COR-L47 (cell line): Measurements from ENCODE around the gene SBSN.

ENCODE experiments used
- DNase-seq: peaks from one replicate; lab custom pipeline; 2025; lab: John Stamatoyannopoulos, UW

SBSN gene, protein sequence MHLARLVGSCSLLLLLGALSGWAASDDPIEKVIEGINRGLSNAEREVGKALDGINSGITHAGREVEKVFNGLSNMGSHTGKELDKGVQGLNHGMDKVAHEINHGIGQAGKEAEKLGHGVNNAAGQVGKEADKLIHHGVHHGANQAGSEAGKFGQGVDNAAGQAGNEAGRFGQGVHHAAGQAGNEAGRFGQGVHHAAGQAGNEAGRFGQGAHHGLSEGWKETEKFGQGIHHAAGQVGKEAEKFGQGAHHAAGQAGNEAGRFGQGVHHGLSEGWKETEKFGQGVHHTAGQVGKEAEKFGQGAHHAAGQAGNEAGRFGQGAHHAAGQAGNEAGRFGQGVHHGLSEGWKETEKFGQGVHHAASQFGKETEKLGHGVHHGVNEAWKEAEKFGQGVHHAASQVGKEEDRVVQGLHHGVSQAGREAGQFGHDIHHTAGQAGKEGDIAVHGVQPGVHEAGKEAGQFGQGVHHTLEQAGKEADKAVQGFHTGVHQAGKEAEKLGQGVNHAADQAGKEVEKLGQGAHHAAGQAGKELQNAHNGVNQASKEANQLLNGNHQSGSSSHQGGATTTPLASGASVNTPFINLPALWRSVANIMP

DNA sequence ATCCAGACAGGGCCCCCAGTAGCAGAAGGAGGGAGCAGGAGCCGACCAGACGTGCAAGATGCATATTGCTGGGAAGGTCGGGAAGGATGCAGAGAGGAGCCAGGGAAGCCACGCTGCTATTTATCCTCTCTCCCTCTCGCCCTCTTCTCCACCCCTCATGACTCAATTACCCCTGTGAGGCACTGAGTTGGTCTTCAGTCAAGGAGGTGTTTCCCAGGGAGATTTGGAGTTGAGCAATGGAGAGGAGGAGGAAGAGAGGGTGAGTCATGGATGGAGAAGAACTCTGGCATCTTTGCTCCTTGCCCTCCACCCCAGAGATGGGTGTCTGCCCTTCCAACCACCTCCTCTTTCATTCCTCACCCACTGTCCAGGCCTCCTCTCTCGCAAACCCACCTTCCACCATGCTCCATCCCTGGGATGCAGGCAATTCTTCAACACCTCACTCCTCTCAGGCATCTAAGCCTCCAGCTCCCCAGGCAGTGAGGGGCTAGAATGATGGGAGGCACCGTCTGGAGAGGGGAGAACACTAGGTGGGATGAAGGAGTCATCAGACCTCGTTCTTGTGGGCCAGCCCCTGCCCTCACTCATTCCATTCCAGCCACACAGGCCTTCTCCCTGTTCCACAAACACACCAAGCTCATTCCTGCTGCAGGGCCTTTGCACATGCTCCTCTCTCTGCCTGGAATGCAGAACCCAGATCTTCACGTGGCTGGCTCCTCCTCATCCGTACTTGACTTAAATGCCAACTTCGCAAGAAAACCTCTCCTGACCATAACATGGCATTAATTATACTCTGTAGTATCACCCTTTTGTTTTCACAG is at the start of gene SBSN:
TSS of gene SBSN (minus strand) at position 94 of the 821 bp plus-strand sequence. CDS start at position 64, 30 bp downstream.
- DNase-seq, result no peak

DNA sequence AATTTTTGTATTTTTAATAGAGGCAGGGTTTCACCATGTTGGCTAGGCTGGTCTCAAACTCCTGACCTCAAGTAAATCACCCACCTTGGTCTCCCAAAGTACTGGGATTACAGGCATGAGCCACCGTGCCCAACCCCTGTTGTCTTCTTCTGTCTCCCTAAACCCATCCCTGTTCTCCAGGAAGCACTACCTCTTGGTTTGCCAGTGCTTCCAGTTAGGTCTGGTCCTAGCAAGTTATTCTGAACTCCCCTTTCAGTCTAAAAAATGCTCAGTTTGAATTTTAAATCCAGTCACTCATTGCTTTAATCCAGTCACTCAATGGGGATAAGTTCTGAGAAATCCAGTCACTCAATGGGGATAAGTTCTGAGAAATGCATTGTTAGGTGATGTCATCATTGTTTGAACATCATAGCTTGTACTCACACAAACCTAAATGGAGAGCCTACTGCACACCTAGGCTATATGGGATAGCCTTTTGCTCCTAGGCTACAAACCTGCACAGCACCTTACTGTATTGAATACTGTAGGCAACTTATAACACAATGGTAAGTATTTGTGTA is 43.4 kb upstream of the SBSN start:
- DNase-seq, result no peak

DNA sequence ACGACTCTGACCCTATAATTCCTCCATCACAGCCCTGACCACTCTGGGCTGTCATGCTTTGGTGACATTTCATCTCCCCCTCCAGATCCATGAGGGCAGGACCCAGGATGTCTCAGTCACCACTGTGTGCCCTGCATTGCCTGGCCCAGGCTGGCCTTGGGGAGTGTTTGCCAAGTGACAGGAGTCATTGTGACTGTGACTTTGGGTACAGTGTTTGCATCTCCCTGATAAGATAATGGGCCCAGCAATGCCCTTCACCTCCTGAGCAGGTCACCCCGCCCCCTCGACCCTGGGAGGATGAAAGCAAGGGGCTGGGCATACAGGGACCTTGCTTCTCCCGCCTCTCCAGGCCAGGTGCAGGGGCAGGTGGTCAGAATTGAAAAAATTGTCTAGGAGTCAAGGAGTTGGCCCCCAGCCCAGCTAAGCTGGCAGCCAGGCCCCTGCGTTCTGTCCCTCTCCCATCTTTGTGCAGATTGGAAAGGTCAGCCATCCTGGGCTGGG is 41.2 kb upstream of the SBSN start:
- no peak for DNase-seq

DNA sequence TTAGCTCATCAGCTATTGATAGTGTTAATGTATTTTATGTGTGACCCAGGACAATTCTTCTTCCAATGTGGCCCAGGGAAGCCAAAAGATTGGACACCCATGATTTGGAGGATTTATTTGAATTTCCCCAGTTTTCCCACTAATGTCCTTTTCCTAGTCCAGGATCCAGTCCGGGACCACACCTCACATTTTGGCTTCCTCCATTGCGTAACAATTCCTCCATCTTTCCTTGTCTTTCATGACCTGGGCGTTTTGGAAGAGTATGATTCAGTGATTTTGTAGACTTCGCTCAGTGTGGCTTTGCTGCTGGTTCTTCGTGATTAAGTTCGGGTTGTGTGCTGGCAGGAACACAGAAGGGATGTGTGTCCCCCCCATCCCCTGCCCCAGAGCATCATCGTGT is 38.6 kb upstream of the SBSN start:
- DNase-seq, result no peak

DNA sequence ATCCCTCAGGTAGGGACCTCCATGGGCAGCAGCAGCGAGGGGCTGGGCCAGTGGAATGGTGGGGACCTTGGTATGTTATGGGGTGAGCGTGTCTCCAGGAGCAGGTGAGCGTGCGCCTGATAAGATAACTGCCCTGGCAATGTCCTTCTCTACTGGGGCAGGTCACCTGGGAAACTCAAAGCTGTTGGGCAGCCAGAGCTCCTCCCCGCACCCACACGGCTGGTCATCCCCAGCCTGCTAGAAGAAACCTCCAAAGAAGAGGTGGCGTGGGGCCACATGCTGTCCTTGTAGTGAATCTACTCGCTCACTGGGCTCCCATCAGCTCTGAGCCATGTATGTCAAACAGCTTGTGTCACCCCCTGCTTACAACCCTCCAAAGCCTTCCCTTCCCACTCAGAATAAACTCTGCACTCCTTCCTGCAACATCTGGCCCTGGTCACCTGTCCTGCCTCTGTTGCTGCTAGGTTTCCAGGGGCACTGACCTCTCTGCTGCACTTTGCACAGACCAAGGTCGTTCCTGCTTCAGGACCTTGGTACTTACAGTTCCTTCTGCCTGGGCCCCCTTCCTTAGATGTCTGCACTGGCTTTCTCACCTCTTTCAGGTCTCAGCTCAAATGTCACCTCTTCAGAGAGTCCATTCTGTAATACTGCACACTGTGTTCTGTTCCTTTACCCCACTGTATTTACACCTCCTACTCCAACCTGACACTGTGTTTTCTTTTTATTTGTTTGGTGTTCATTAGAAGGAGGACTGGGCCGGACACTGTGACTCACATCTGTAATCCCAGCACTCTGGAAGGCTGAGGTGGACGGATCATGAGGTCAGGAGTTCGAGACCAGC is 37.1 kb upstream of the SBSN start:
- DNase-seq, result no peak

DNA sequence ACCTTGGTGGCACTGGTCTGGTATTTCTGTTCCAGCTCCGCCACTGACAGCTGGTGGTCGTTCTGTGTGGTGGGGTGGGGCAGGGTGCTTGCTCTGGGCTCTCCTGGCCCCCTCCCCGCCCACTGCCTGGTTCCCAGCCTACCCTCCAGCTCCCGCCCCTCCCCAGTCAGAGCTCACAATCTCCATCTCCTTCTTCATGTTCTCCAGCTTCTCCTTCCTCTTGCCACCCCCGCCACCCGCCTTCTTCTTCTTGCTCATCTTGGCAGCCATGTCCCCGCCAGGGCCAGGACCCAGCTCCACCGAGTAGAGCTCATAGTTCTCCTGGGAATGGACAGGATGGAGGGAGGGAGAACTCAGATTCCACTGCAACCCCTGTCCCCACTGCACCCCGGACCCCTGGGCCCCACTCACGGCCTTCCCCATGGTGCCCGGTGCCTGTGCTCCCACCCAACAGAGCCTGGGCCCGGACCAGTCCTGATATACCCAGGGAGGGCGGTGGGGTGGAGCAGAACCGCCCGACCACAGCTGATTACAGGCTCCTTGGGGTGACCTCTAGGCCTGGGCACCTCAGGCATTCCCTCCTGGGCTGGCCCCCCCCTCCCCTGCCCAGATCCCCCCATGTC is 35.2 kb upstream of the SBSN start, which contains the start of gene ATP4A:
TSS of gene ATP4A (minus strand) at position 452 of the 623 bp plus-strand sequence. CDS start at position 423, 29 bp downstream.
- no peak for DNase-seq

DNA sequence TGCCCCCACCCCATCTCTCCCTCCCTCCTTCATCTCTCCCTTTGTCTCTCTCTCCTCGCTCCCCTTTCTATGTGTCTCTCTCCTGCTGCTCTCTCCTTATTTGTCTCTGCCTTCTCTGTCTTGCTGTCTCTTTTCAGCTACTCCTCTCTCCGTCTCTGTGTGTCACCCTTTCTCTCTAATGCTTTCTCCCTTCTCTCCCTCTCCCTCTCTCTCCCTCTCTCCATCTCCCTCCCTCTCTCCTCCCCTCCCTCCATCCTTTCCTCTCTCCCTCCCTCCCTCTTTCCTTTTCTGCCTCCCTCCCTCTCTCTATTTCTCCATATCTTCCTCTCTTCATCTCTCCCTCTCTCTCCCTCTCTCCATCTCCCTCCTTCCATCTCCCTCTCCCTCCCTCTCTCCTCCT is 34.7 kb upstream of the SBSN start:
- no peak for DNase-seq

DNA sequence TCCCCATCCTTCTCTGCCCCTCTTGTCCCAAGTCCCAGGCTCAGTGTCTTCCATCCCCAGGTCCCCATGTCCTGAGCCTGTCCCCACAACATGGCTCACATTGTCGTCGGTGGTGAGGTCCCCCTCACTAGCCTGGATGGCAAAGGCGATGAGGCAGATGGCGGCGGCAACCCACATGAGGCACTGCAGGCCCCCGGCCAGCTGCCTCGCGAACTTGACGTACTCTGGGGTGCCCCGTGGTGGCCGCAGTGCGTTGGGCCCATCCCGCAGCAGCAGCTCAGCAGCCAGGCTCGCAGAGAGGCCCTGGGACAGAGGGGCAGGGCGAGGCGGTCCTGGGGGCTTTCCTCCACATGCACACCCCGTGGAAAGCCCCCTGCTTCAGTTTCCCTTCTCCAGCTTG is 34.2 kb upstream of the SBSN start:
- DNase-seq, result no peak

DNA sequence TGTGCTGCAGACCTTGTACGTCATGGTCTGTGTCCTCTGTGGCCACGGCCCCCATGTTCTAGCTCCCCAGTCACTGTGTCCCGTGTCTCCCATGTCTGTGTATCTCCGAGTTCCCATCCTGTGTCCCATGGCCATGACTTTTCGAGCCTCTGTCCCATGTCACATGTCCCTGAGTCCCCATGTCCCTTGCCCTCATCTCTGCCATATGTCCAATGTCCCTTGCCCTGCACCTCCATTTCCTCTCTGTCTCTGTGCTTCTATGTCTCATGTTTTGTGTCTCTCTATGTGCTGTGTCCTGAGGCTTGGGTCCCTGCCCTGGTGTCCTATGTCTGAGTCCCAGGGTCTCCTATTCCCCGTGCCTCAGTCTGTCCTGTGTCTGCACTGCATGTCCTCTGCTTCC is 33.3 kb upstream of the SBSN start:
- DNase-seq, result no peak

DNA sequence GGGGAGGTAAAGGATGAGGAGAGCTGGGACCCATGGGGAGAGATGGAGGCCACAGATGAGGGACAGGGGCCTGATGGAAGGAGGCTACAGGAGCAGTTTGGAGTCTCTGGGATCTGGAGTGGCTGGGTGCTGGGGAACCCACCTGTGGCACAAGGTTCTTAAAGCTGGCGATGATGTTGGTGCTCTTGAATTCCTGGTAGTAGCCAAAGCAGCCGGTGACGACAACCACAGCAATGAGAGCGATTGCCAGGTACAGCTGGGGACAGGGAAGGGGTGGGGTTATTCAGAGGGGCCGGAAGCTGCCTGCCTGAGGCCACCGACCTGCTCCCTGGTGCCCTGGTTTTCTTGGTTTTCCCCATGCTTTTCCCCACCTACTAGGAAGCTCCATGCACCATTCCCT is 32.6 kb upstream of the SBSN start:
- DNase-seq, result no peak

DNA sequence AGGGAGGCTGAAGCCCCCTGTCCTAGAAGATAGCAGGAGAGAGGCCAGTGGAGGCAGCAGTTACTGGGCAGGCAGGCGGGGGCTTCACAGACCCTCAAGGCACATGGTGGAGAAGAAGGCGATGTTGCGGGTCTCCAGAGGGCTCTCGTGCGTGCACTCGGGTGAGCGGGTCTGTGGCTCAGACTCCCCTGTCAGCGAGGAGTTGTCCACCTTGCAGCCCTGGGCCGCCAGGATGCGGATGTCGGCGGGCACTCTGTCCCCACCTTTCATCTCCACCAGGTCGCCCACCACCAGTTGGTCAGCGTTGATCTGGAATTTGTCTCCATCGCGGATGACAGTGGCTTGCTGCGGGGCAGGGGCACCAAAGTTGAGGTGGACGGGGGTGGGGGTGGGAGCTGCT is 32.2 kb upstream of the SBSN start:
- no peak for DNase-seq

DNA sequence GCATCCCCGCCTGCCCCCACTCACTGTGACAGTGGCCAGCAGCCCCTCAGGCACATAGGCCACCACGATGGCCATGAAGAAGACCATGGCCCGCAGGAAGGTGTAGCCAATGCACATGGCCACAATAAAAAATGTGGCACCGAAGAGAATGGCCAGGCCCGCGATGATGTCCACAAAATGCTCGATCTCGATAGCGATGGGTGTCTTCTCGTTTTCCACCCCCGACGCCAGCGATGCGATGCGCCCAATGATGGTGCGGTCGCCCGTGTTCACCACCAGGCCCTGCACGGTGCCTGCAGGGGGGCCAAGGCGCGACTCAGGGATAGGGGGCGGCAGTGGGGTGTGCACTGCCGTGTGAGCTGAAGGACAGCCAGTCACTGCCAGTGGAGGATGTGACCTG is 31.7 kb upstream of the SBSN start:
- DNase-seq, result no peak

DNA sequence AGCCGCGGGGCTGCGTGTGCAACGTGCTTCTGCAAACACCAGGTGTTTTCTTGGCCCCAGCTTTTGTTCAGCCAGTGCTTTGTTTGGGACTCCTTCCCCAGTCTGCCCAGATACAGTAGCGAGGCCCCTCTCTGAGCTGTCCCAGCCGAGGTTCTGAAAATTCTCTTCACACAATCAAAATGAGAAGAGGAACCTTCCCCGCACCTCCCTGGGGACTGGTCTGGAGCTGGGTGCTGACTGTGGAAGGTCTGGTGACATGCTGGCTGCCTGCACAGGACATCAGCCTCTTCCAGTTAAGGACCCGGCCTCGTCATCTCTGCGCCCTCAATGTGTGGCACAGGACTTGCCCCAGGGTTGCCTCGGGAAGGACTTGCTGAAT is 31.2 kb upstream of the SBSN start:
- no peak for DNase-seq

DNA sequence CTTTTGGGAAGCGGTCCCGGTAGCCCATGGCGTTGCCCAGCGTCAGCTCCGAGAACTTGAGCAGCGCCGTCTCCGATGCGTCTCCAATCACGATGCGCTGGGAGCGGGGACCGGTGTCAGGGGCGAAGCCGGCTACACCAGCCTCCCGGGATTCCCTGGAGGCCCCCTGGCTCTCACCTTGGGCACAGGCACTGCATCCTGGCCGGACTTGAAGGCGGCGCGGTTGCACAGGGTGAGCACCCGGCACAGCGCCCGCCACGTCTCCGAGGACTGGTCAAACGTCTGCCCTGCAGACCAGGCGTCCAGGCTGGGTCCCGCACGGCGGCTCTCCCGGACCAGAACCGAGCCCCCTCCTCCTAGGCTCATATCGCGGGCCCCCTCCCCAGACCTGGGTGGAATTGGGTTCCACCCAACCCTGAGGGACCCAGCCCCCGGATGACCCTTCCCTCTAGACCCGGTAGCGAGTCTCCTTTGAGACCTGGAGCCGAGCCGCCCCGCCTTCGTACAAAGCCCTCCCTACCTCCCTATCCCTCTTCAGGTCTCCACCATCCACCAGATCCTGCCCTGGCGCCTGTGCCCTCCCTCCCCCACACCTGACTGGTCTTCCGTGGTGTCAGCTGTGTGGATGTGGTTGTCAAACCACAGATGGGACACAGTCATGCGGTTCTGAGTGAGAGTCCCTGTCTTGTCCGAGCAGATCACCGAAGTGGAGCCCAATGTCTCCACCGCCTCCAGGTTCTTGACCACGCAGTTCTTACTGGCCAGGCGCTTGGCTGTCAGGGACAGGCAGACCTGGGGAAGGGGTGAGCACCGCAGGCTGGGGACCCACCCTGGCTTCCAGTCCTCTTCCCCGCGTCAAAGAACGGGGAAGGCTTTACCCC is 30.5 kb upstream of the SBSN start:
- no peak for DNase-seq

DNA sequence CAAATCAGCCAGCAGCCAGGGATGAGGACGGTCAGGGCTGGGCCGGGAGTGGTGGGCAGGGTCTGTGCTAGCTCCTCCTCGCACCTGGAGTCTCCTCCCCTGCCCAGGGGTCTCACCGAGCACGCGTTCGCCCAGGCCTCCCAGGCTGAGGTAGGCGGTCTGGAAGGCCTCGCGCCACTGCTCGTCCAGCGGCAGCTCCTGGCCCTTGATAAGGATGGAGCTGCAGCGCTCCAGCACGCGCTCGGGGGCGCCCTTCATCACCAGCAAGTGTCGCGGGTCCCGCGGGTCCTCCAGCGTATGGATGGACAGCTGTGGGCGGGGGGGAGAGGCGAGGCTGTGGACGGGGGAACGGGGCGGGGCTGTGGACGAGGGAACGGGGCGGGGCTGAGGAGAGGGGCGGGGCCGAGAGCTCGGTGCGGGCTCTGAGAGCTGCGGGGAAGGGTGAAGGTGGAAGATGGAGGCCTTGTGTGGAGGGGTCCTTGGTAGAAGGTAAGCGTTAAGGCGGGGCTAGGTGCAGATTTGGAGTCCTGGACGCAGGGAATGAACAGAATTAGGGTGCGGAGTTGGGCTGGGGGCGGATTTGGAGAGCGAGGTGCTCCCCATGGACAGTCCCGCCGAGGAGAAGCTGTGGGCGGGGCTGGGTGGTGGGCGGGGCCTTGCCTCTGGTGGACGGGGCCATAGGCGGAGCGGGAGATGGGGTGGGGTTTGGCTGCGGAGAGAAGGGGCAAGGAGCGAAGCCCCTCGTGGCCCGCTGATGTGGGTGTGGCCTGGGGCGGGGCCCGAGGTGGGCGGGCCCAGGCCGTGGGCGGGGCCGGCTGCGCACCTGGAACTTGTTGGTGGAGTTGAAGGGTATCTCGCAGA is 29.7 kb upstream of the SBSN start:
- DNase-seq, result no peak

DNA sequence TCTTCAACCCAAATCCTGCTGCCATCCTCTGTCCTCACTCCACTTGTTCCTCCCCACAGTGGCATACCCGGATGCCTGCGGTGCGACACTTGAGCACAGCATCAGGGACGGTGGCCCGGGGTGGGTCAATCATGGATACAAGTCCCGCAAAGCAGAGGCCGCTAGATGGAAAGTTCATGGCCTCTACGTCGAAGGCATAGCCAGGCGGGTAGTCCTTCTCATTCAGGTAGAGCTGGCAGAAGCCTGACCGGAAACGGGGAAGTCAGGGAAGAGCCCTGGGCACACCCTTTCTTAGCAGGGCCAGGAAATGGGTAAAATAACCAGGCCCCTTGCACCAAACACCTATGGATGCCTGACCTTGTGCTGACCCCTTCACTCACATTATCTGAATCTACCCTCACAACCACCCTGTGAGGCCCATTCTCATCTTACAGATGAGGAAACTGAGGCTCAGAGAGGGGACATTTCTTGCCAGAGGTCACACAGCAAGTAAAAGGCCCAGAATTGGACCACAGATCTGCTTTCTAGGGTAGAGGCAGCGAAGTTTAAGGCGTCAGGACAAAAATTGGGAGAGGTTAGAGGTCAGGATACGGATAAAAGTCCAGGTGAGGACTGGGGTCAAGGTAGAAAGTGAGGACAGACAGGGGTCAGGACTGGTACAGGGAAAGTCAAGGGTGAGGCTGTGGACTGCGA is 28.9 kb upstream of the SBSN start:
- no peak for DNase-seq

DNA sequence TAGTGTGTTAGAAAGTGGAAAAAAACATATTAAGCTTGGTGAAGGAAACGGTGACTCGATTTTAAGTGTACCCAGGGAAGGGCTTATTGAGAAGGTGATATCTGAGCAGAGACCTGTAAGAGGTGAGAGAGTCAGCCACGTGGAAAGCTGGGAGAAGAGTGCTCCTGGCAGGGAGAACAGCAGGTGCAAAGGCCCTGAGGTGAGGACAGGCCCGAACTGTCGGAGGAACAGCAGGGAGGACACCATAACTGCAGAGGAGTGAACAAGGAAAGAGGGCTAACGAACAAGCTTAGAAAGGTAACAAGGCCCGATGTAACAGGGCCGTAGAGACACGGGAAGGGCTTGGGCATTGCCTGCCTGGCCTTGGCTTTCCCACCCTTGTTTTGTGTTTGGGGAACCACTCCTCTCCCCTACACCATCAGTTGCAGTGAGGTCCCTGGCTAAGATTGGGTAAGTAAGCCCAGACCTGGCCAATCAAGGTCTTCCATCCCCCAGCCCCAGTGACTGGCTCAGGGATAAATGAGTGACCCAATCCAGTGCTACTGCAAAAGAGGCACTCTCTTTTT is 28.0 kb upstream of the SBSN start:
- no peak for DNase-seq
